NB4 (cell line): ENCODE results near the gene IGF1.

Source experiments
- DNase-seq: peaks from one replicate; pipeline ENCODE4 v3.0.0; 2010; ENCODE audit warnings: low read depth
- H3K4me3 ChIP-seq: one replicate; pipeline ENCODE4 v1.5.1; 2011; ENCODE audit warnings: mild to moderate bottlenecking, low read depth, low read length, moderate library complexity
- CTCF ChIP-seq: IDR thresholded peaks from one replicate; pipeline ENCODE4 v1.5.1; 2012; ENCODE audit warnings: low read depth, low read length
- MAX ChIP-seq: IDR thresholded peaks from 2 replicates; pipeline ENCODE4 v1.6.1; 2011; ENCODE audit warnings: low read depth, low read length
- MYC ChIP-seq: IDR thresholded peaks from 2 replicates; pipeline ENCODE4 v1.6.1; 2011; ENCODE audit warnings: low read depth, low read length
- POLR2A ChIP-seq: IDR thresholded peaks from 2 replicates; pipeline ENCODE4 v1.6.1; 2011; ENCODE audit warnings: mild to moderate bottlenecking; ENCODE audit not compliant: insufficient read length; ENCODE audit errors: extremely low read depth

IGF1 gene

GRCh38 chr12:102496591-102496990, 16.2 kb upstream of the IGF1 start:
- DNase-seq: no peak
- no peak overlapping the region for H3K4me3 ChIP-seq
- TF ChIP-seq POLR2A (no peak), MAX (no peak), CTCF (no peak), MYC (no peak)

GRCh38 chr12:102487226-102487625, 6.9 kb upstream of the IGF1 start:
- DNase-seq: no peak
- no peak for TF ChIP-seq CTCF
- TF ChIP-seq MAX: no peak
- no peak for TF ChIP-seq POLR2A
- no peak for TF ChIP-seq MYC
- no peak overlapping the region for H3K4me3 ChIP-seq

GRCh38 chr12:102486153-102486552, 5.8 kb upstream of the IGF1 start:
- no peak for TF ChIP-seq POLR2A
- TF ChIP-seq MYC: no peak
- TF ChIP-seq CTCF: no peak
- no peak for TF ChIP-seq MAX
- no peak for DNase-seq
- H3K4me3 ChIP-seq: no peak overlapping the region

DNA sequence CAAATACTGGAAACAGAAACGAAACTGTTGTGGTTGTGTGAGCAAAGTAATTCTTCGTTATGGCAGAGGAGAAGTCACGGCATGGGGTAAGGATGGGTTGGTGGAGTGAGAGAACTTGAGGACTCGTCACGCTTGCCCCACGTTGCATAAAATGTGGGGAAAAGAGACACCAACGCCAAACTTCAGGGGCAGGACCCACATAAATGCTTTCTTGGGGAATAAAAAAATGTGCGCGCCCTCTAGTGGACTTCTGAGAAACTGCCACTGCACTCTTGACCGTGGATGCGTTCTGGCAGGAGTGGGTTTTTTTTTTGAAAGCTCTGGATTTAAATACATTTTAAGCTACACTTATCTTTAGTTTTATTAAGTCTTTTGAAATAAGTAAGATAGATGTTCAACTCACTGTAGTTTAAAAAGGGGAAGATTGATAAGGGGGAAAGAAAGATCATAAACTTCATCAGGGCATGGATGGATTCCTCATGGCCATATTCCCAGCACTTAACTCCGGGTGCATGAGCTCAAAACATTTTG, 4.1 kb upstream of the IGF1 start:
- no peak overlapping the region for H3K4me3 ChIP-seq
- TF ChIP-seq MYC (no peak), MAX (no peak), CTCF (peak; percentile 97)
- DNase-seq: peak; percentile 68

DNA sequence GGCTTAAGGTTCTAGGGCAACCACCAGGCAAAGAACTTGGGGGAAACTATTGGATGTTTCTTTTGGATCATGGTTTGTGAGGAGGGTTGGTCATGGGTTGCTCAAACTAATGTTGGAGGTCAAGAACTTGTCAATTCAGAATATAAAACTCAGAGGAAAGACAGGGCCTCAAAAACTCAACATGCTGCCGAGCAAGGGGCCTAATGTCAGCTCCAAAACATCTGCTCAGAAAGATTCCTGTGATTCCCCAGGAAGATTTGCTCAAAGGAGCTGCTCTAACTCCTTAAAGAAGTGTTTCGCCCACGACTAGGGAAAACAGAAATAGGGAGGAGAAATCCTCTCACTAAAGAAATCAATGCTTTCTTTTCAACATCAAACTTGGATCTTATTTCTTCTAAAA, 3.7 kb upstream of the IGF1 start:
- H3K4me3 ChIP-seq: no peak overlapping the region
- DNase-seq: no peak
- TF ChIP-seq MAX (no peak), CTCF (no peak), MYC (no peak), POLR2A (no peak)

DNA sequence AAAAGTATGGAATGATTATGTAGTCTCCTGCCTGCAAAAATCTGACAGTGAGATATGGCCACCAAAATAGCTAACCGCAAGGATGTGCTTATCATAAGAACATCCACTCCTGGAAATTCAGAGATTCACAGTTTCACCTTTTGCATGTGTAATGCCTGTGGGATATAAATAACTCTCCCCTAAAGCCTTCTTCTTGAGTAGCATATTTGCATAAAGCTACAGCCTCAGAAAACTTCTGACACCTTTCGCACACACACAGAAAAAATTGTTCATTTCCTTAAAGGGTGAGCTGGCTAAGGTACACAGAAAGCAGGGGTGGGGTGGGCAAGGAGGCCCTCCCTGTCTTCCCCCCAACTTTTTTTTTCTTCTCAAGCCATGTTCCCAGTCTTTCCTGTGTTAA, 3.1 kb upstream of the IGF1 start:
- TF ChIP-seq MAX (no peak), CTCF (no peak)
- H3K4me3 ChIP-seq: no peak overlapping the region
- DNase-seq: no peak
